ENCODE data around the gene TMC3.

The TMC3 gene

GRCh38 chr15:81282911-81283310 lies 91.1 kb downstream of the TMC3 start:
- no peak overlapping the region for H2AFZ ChIP-seq (ENCODE audit: low read depth)
- peaks cover 35% of the 10 kb centered on the region for H3K4me1 ChIP-seq (ENCODE audit: low read depth, poor library complexity, severe bottlenecking)
- H3K4me3 ChIP-seq (IDR thresholded peaks at IDR 0.05; ENCODE audit: insufficient read depth, low read depth, low read length): no peak overlapping the region
- no peak overlapping the region for H3K9ac ChIP-seq
- H3K27ac ChIP-seq: no peak overlapping the region
- no peak for TF ChIP-seq CTCF (conservative IDR thresholded peaks at IDR 0.05; ENCODE audit: low read depth, low read length)
- H3K4me2 ChIP-seq: no peak overlapping the region
- no peaks in the 10 kb centered on the region for H4K20me1 ChIP-seq (ENCODE audit: insufficient read depth)
- no peaks in the 10 kb centered on the region for H3K79me2 ChIP-seq (ENCODE audit: insufficient read depth, low read depth)
- no peaks in the 10 kb centered on the region for H3K27me3 ChIP-seq (ENCODE audit: insufficient read depth, low read depth)
- H3K36me3 ChIP-seq (ENCODE audit: insufficient read depth): no peaks in the 10 kb centered on the region

- Histone ChIP-seq H2AFZ (ENCODE audit: low read depth) (no peak overlapping the region), H3K4me3 (IDR thresholded peaks at IDR 0.05; ENCODE audit: insufficient read depth, low read depth, low read length) (no peak overlapping the region), H3K4me2 (no peak overlapping the region), H3K36me3 (ENCODE audit: insufficient read depth) (no peaks in the 10 kb centered on the region), H3K9ac (no peak overlapping the region), H3K27ac (no peak overlapping the region), H3K4me1 (ENCODE audit: low read depth, poor library complexity, severe bottlenecking) (peaks cover 35% of the 10 kb centered on the region), H4K20me1 (ENCODE audit: insufficient read depth) (no peaks in the 10 kb centered on the region), H3K79me2 (ENCODE audit: insufficient read depth, low read depth) (no peaks in the 10 kb centered on the region), H3K27me3 (ENCODE audit: insufficient read depth, low read depth) (no peaks in the 10 kb centered on the region)
- TF ChIP-seq CTCF (conservative IDR thresholded peaks at IDR 0.05; ENCODE audit: low read depth, low read length): no peak
These were observed 91.5 kb downstream of the TMC3 start for GRCh38 chr15:81282606-81282895.

- H3K9ac ChIP-seq: no peak overlapping the region
- TF ChIP-seq CTCF (conservative IDR thresholded peaks at IDR 0.05; ENCODE audit: low read depth, low read length): no peak
- no peaks in the 10 kb centered on the region for H3K79me2 ChIP-seq (ENCODE audit: insufficient read depth, low read depth)
- no peak overlapping the region for H3K27ac ChIP-seq
- no peak overlapping the region for H3K4me2 ChIP-seq
- no peak overlapping the region for H2AFZ ChIP-seq (ENCODE audit: low read depth)
- peaks cover 35% of the 10 kb centered on the region for H3K4me1 ChIP-seq (ENCODE audit: low read depth, poor library complexity, severe bottlenecking)
- no peaks in the 10 kb centered on the region for H3K36me3 ChIP-seq (ENCODE audit: insufficient read depth)
- no peaks in the 10 kb centered on the region for H4K20me1 ChIP-seq (ENCODE audit: insufficient read depth)
- no peaks in the 10 kb centered on the region for H3K27me3 ChIP-seq (ENCODE audit: insufficient read depth, low read depth)
- H3K4me3 ChIP-seq (IDR thresholded peaks at IDR 0.05; ENCODE audit: insufficient read depth, low read depth, low read length): no peak overlapping the region
These were observed 92.0 kb downstream of the TMC3 start for GRCh38 chr15:81281766-81282605.

- no peaks in the 10 kb centered on the region for H3K27me3 ChIP-seq (ENCODE audit: insufficient read depth, low read depth)
- no peak overlapping the region for H2AFZ ChIP-seq (ENCODE audit: low read depth)
- no peaks in the 10 kb centered on the region for H3K36me3 ChIP-seq (ENCODE audit: insufficient read depth)
- no peaks in the 10 kb centered on the region for H3K79me2 ChIP-seq (ENCODE audit: insufficient read depth, low read depth)
- no peak for TF ChIP-seq CTCF (conservative IDR thresholded peaks at IDR 0.05; ENCODE audit: low read depth, low read length)
- no peak overlapping the region for H3K4me3 ChIP-seq (IDR thresholded peaks at IDR 0.05; ENCODE audit: insufficient read depth, low read depth, low read length)
- H3K4me1 ChIP-seq (ENCODE audit: low read depth, poor library complexity, severe bottlenecking): peaks cover 35% of the 10 kb centered on the region
- H4K20me1 ChIP-seq (ENCODE audit: insufficient read depth): no peaks in the 10 kb centered on the region
- no peak overlapping the region for H3K4me2 ChIP-seq
- no peak overlapping the region for H3K27ac ChIP-seq
- no peak overlapping the region for H3K9ac ChIP-seq
These were observed 92.6 kb downstream of the TMC3 start for GRCh38 chr15:81281456-81281735.

All from KMS-11 (cell line).